GM12878 (cell line): ENCODE data around the gene FSHR. TPM values are rescaled to one million over a fixed set of nuclear protein-coding genes. Genes with fewer than 3 reads are reported as not detected.

Experiments
- ATAC-seq: fragments of 200-7000 bp; cut with Tn5 transposase; 3 replicates; pipeline ENCODE4 v1.9.1; 2020; ENCODE audit warnings: mild to moderate bottlenecking, moderate library complexity
- BruUV-seq: library from RNA; stranded (reverse); fragments of 400-500 nt; replicated peaks from 2 replicates; lab custom pipeline; 2021; lab: Mats Ljungman, UMichigan
- CTCF ChIA-PET: fragments of 300-600 bp; sonication (Branson Sonifier 250); formaldehyde crosslinking; extraction: SDS; loops from one replicate; lab custom pipeline; 2021; ENCODE audit warnings: inconsistent platforms; lab: Yijun Ruan, JAX
- POLR2A ChIA-PET: fragments of 350-600 bp; formaldehyde crosslinking; extraction: SDS; loops from one replicate; lab custom pipeline; 2021; ENCODE audit warnings: inconsistent platforms; lab: Charles Lee
- RAD21 ChIA-PET: fragments of 300-600 bp; sonication (Branson Sonifier 250); formaldehyde crosslinking; loops from one replicate; lab custom pipeline; 2023; ENCODE audit warnings: antibody characterized with exemption; ENCODE audit not compliant: unreplicated experiment; lab: Charles Lee
- SMC1A ChIA-PET: fragments of 300-600 bp; sonication (Branson Sonifier 250); formaldehyde crosslinking; loops from one replicate; lab custom pipeline; 2023; ENCODE audit not compliant: unreplicated experiment, uncharacterized antibody; lab: Charles Lee
- DNase-seq: peaks from one replicate; pipeline ENCODE4 v3.0.0-alpha.2; 2011; ENCODE audit warnings: low read depth, low spot score
- FAIRE-seq: peaks from 3 replicates; lab custom pipeline; 2011; peaks lifted over from hg19 to GRCh38; lab: Jason Lieb, UNC
- H2AFZ ChIP-seq: 2 replicates; pipeline ENCODE4 v1.6.0; 2011; ENCODE audit warnings: low read depth, low read length, control low read depth; ENCODE audit not compliant: control insufficient read depth
- H3K27ac ChIP-seq: 2 replicates; pipeline ENCODE4 v1.5.1; 2011; ENCODE audit warnings: control low read depth; ENCODE audit not compliant: control insufficient read depth, insufficient read depth
- H3K27me3 ChIP-seq, 2 experiments: replicated peaks in 1 of 2; 2 replicates each; pipeline versions ENCODE4 v1.6.0 to v1.6.1; 2011; ENCODE audit warnings: low read length in 1 of 2; ENCODE audit not compliant: control insufficient read depth in 2 of 2, insufficient read depth in 2 of 2
- H3K36me3 ChIP-seq, 2 experiments: 2 replicates each; pipeline ENCODE4 v1.5.1; 2011; ENCODE audit warnings: low read length in 1 of 2; ENCODE audit not compliant: control insufficient read depth in 2 of 2, insufficient read depth in 2 of 2
- H3K4me1 ChIP-seq: 2 replicates; pipeline ENCODE4 v1.6.1; 2011; ENCODE audit warnings: mild to moderate bottlenecking, low read length, moderate library complexity, mixed read lengths; ENCODE audit not compliant: control insufficient read depth, insufficient read depth
- H3K4me2 ChIP-seq: 2 replicates; pipeline ENCODE4 v1.6.0; 2011; ENCODE audit warnings: control low read depth; ENCODE audit not compliant: control insufficient read depth, insufficient read depth
- H3K4me3 ChIP-seq: fragments of 200-600 bp; sonication (generic); 2 replicates; pipeline ENCODE4 v1.5.1; 2016
- H3K79me2 ChIP-seq: 2 replicates; pipeline ENCODE4 v1.6.0; 2011; ENCODE audit warnings: low read length; ENCODE audit not compliant: control insufficient read depth, insufficient read depth
- H3K9ac ChIP-seq: 2 replicates; pipeline ENCODE4 v1.8.0; 2011; ENCODE audit warnings: low read length, control low read depth, mixed read lengths; ENCODE audit not compliant: control insufficient read depth, insufficient read depth
- H3K9me3 ChIP-seq: replicated peaks from 3 replicates; pipeline ENCODE4 v1.5.1; 2011; ENCODE audit warnings: mild to moderate bottlenecking, low read length; ENCODE audit not compliant: control insufficient read depth, insufficient read depth
- H4K20me1 ChIP-seq: 2 replicates; pipeline ENCODE4 v1.6.0; 2011; ENCODE audit not compliant: control insufficient read depth, insufficient read depth
- BMI1 ChIP-seq: fragments of 450-650 bp; IDR thresholded peaks from 2 replicates; pipeline ENCODE4 v1.6.1; 2016; ENCODE audit warnings: mild to moderate bottlenecking, moderate library complexity, borderline replicate concordance
- CBX3 ChIP-seq: fragments of 200-600 bp; sonication (generic); IDR thresholded peaks from 2 replicates; pipeline ENCODE4 v1.6.1; 2016; ENCODE audit warnings: low read depth, borderline replicate concordance
- CHD1 ChIP-seq: IDR thresholded peaks from 2 replicates; pipeline ENCODE4 v1.6.1; 2012; ENCODE audit warnings: low read depth, low read length, improper control_type of control experiment
- CHD2 ChIP-seq: IDR thresholded peaks from 2 replicates; pipeline ENCODE4 v1.6.1; 2011; ENCODE audit warnings: low read depth, low read length, improper control_type of control experiment, borderline replicate concordance
- FOS ChIP-seq: IDR thresholded peaks from 3 replicates; pipeline ENCODE4 v1.6.1; 2011; ENCODE audit warnings: borderline replicate concordance; ENCODE audit not compliant: insufficient read length; ENCODE audit errors: extremely low read depth
- IKZF1 ChIP-seq: fragments of 450-650 bp; conservative IDR thresholded peaks from 2 replicates; pipeline ENCODE4 v1.6.1; 2017; ENCODE audit warnings: antibody characterized with exemption, mild to moderate bottlenecking
- KLF5 ChIP-seq: fragments of 450-650 bp; IDR thresholded peaks from 2 replicates; pipeline ENCODE4 v1.6.1; 2014; ENCODE audit warnings: mild to moderate bottlenecking; ENCODE audit not compliant: partially characterized antibody
- MYB ChIP-seq: fragments of 150-350 bp; IDR thresholded peaks from 2 replicates; pipeline ENCODE4 v1.6.1; 2014; ENCODE audit warnings: mild to moderate bottlenecking, low read depth, low read length, borderline replicate concordance
- NR2C1 ChIP-seq: fragments of 450-650 bp; IDR thresholded peaks from 2 replicates; pipeline ENCODE4 v1.6.1; 2017; ENCODE audit warnings: antibody characterized with exemption, mild to moderate bottlenecking, moderate library complexity
- NR2F1 ChIP-seq: fragments of 450-650 bp; conservative IDR thresholded peaks from 2 replicates; pipeline ENCODE4 v1.6.1; 2017; ENCODE audit warnings: mild to moderate bottlenecking
- SRF ChIP-seq, 2 experiments: IDR thresholded peaks; 2 replicates each; pipeline ENCODE4 v1.6.1; 2011; ENCODE audit warnings: low read depth in 2 of 2, low read length in 2 of 2, mild to moderate bottlenecking in 1 of 2, moderate library complexity in 1 of 2
- SUPT20H ChIP-seq: IDR thresholded peaks from 2 replicates; pipeline ENCODE4 v1.6.1; 2011; ENCODE audit warnings: low read depth, mild to moderate bottlenecking, low read length, moderate library complexity, borderline replicate concordance; ENCODE audit not compliant: control insufficient read depth
- WRNIP1 ChIP-seq: IDR thresholded peaks from 2 replicates; pipeline ENCODE4 v1.6.1; 2011; ENCODE audit warnings: low read depth, low read length, improper control_type of control experiment, borderline replicate concordance
- WGBS: methylation state at CpG from one replicate; pipeline ENCODE4 v1.1.6; 2016; ENCODE audit warnings: low lambda C conversion rate; ENCODE audit not compliant: insufficient replicate concordance, insufficient coverage; ENCODE audit errors: missing lambda C conversion rate; 5-methylcytosine and 5-hydroxymethylcytosine counted together
- in situ Hi-C: fragments of 300-500 bp; cut with MboI; formaldehyde crosslinking; loops from 9 replicates; pipeline ENCODE4 v1.14.3; 2018; ENCODE audit warnings: mixed read lengths
- intact Hi-C: fragments of 100-400 bp; cut with micrococcal nuclease; formaldehyde crosslinking; loops from one replicate; pipeline ENCODE4 v1.14.2; 2022; ENCODE audit not compliant: unreplicated experiment
- polyA plus RNA-seq, 11 experiments: library from polyadenylated mRNA; depleted of rRNA in 4 of 11; unstranded in 6 of 11; stranded (reverse) in 5 of 11; fragments of >200 nt; fragmentation: Nextera tagmentation in 4 of 11; fragmentation: Illumina TruSeq in 1 of 11; extraction: Ambion mirVana in 4 of 11; extraction: Trizol in 1 of 11; gene quantifications; 1 replicate in 1 of 11; 2 replicates in 10 of 11; pipeline versions ENCODE4 v1.2.1 to v1.2.3, GENCODE V29; 2011 to 2016; ENCODE audit warnings: inconsistent platforms in 2 of 11, missing spikeins in 2 of 11, low read depth in 1 of 11
- total RNA-seq, 4 experiments: library from RNA; depleted of rRNA in 3 of 4; stranded (reverse); fragments of >200 nt in 3 of 4; fragmentation: Illumina TruSeq in 1 of 4; extraction: Trizol in 1 of 4; gene quantifications; 2 replicates each; pipeline versions ENCODE4 v1.2.1 to v1.2.3, GENCODE V29; 2013 to 2021
- TF ChIP-seq, protein P1 (sequence below): fragments of 450-650 bp; IDR thresholded peaks from 2 replicates; pipeline ENCODE4 v1.6.1; 2017; ENCODE audit warnings: antibody characterized with exemption, mild to moderate bottlenecking, moderate library complexity
- TF ChIP-seq, protein P2 (sequence below): IDR thresholded peaks from 2 replicates; pipeline ENCODE4 v1.6.1; 2011; ENCODE audit warnings: borderline replicate concordance, low read depth, mild to moderate bottlenecking, moderate library complexity, mixed read lengths, low read length; ENCODE audit not compliant: insufficient read depth; ENCODE audit errors: extremely low read length
- TF ChIP-seq, protein P3 (sequence below): IDR thresholded peaks from 2 replicates; pipeline ENCODE4 v1.6.1; 2011; ENCODE audit warnings: low read depth, low read length, improper control_type of control experiment, borderline replicate concordance
- TF ChIP-seq, protein P4 (sequence below): fragments of 450-650 bp; formaldehyde crosslinking; IDR thresholded peaks from 2 replicates; pipeline ENCODE4 v1.4.0; 2020; ENCODE audit warnings: mild to moderate bottlenecking, moderate library complexity

Gene FSHR
- total and polyA plus RNA-seq, 10 of the 15 experiments (the other 5 are each of a cell fraction or from before 2014, with no cell fraction given) = not detected

DNA sequence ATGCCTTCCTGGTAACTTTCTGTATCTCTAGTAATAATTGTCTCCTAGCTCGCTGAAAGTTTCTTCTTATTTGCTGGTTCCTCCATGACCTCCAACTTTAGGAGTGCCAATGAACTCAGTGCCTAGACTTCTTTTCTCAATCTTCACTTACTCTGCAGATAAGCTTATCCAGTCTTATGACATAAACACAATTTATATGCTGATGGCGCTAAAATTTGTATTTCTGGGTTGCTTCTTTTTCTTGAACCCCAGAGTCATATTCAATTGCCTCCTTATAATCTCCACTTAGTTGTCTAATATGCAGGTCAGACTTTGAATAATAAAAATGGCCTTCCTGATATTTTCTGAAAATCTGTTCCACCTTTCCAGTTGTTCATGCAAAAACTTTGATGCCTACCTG lies 182.5 kb downstream of the FSHR start:
- Histone ChIP-seq H3K4me1 (no peaks in the 10 kb centered on the region), H2AFZ (no peak overlapping the region), H3K9ac (no peak overlapping the region), H3K79me2 (no peaks in the 10 kb centered on the region), H4K20me1 (no peaks in the 10 kb centered on the region), H3K27me3 (no peaks in the 10 kb centered on the region; a peak in 1 of 4 replicates), H3K4me3 (no peak overlapping the region), H3K27ac (no peak overlapping the region), H3K4me2 (no peak overlapping the region), H3K36me3 (no peaks in the 10 kb centered on the region), H3K9me3 (no peaks in the 10 kb centered on the region)
- ATAC-seq (no peak), FAIRE-seq (no peak), DNase-seq (no peak)
- WGBS = 47% methylated on average over 2 of the region's 2 CpGs
- in situ Hi-C loops = no loop called here
- BruUV-seq = no TSS peak
- ChIA-PET SMC1A (interaction anchor here (0.9 to 1.9 kb wide), 2 partner anchors 11 to 15 kb away, joined by 3 to 4 read pairs; no protein-coding TSS in a partner anchor), POLR2A (no interaction called here), CTCF (no interaction called here), RAD21 (no interaction called here)
- intact Hi-C loops = no loop called here
- TF ChIP-seq, protein P1, sequence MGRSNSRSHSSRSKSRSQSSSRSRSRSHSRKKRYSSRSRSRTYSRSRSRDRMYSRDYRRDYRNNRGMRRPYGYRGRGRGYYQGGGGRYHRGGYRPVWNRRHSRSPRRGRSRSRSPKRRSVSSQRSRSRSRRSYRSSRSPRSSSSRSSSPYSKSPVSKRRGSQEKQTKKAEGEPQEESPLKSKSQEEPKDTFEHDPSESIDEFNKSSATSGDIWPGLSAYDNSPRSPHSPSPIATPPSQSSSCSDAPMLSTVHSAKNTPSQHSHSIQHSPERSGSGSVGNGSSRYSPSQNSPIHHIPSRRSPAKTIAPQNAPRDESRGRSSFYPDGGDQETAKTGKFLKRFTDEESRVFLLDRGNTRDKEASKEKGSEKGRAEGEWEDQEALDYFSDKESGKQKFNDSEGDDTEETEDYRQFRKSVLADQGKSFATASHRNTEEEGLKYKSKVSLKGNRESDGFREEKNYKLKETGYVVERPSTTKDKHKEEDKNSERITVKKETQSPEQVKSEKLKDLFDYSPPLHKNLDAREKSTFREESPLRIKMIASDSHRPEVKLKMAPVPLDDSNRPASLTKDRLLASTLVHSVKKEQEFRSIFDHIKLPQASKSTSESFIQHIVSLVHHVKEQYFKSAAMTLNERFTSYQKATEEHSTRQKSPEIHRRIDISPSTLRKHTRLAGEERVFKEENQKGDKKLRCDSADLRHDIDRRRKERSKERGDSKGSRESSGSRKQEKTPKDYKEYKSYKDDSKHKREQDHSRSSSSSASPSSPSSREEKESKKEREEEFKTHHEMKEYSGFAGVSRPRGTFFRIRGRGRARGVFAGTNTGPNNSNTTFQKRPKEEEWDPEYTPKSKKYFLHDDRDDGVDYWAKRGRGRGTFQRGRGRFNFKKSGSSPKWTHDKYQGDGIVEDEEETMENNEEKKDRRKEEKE = no peak
- TF ChIP-seq BMI1 (no peak), NR2C1 (no peak), NR2F1 (no peak), KLF5 (no peak), CBX3 (no peak), SUPT20H (no peak), FOS (no peak), CHD2 (no peak), MYB (no peak), IKZF1 (no peak), CHD1 (no peak), SRF (IDR thresholded peaks at IDR 0.05; ENCODE audit: low read depth in 2 of 2, low read length in 2 of 2) (no peak), WRNIP1 (no peak)
- TF ChIP-seq, protein P2, sequence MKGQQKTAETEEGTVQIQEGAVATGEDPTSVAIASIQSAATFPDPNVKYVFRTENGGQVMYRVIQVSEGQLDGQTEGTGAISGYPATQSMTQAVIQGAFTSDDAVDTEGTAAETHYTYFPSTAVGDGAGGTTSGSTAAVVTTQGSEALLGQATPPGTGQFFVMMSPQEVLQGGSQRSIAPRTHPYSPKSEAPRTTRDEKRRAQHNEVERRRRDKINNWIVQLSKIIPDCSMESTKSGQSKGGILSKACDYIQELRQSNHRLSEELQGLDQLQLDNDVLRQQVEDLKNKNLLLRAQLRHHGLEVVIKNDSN = no peak
- TF ChIP-seq, protein P3, sequence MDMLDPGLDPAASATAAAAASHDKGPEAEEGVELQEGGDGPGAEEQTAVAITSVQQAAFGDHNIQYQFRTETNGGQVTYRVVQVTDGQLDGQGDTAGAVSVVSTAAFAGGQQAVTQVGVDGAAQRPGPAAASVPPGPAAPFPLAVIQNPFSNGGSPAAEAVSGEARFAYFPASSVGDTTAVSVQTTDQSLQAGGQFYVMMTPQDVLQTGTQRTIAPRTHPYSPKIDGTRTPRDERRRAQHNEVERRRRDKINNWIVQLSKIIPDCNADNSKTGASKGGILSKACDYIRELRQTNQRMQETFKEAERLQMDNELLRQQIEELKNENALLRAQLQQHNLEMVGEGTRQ = no peak
- TF ChIP-seq, protein P4, sequence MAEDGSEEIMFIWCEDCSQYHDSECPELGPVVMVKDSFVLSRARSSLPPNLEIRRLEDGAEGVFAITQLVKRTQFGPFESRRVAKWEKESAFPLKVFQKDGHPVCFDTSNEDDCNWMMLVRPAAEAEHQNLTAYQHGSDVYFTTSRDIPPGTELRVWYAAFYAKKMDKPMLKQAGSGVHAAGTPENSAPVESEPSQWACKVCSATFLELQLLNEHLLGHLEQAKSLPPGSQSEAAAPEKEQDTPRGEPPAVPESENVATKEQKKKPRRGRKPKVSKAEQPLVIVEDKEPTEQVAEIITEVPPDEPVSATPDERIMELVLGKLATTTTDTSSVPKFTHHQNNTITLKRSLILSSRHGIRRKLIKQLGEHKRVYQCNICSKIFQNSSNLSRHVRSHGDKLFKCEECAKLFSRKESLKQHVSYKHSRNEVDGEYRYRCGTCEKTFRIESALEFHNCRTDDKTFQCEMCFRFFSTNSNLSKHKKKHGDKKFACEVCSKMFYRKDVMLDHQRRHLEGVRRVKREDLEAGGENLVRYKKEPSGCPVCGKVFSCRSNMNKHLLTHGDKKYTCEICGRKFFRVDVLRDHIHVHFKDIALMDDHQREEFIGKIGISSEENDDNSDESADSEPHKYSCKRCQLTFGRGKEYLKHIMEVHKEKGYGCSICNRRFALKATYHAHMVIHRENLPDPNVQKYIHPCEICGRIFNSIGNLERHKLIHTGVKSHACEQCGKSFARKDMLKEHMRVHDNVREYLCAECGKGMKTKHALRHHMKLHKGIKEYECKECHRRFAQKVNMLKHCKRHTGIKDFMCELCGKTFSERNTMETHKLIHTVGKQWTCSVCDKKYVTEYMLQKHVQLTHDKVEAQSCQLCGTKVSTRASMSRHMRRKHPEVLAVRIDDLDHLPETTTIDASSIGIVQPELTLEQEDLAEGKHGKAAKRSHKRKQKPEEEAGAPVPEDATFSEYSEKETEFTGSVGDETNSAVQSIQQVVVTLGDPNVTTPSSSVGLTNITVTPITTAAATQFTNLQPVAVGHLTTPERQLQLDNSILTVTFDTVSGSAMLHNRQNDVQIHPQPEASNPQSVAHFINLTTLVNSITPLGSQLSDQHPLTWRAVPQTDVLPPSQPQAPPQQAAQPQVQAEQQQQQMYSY = no peak
